Measurements from ENCODE around the gene ASXL2.

DNA sequence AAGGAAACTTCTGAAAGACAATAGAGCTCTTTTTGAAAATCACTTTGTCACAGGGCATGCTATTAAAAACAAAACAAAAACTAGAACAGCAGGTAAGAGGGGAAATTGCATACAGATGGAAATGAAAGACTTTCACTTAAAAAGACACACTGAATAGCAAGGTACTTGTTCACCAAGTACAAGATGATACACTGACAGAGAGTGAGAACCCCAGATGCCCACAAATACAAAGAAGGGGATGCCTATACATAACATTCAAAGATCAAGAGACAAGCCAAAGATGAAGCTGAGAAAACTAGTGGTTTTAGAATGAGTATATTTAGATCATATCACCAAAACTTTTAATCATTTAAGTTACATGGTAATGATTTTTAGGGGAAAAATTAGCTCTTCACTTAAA lies 60.7 kb downstream of the ASXL2 start:
- TF ChIP-seq CTCF (IDR thresholded peaks at IDR 0.05) (no peak), POLR2A (IDR thresholded peaks at IDR 0.05) (no peak)
